ENCODE data around the gene JAG1. TPM values are rescaled to one million over a fixed set of nuclear protein-coding genes. Genes with fewer than 3 reads are reported as not detected.
"Not testable (repeated sequence)": the region's sequence is repeated elsewhere in the genome, so short reads cannot be mapped to it uniquely, and the experiment has no call there.

Gene JAG1
- total RNA-seq, 2 donors from 2014 or later, result 1.0 to 1.2 TPM

- Mint-ChIP-seq H3K9me3 (no peaks in the 10 kb centered on the region), H3K27ac (no peak overlapping the region), H3K27me3 (ENCODE audit: low read depth) (no peaks in the 10 kb centered on the region), H3K4me1 (ENCODE audit: low read depth) (peaks cover 19% of the 10 kb centered on the region), H3K4me3 (no peak overlapping the region), H3K36me3 (ENCODE audit: insufficient read depth in 2 of 2) (no peaks in the 10 kb centered on the region)
- DNase-seq (no peak), ATAC-seq (replicated peaks in 1 of 2) (no peak)
Observed at GRCh38 chr20:10594296-10594868, 79.4 kb downstream of the JAG1 start.

GRCh38 chr20:10591946-10592521 lies 81.8 kb downstream of the JAG1 start:
- ATAC-seq (replicated peaks in 1 of 2) (no peak), DNase-seq (no peak)
- peaks cover 7% of the 10 kb centered on the region for H3K4me1 Mint-ChIP-seq (ENCODE audit: low read depth)
- H3K9me3 Mint-ChIP-seq, result no peaks in the 10 kb centered on the region
- H3K4me3 Mint-ChIP-seq, result no peak overlapping the region
- no peaks in the 10 kb centered on the region for H3K27me3 Mint-ChIP-seq (ENCODE audit: low read depth)
- no peak overlapping the region for H3K27ac Mint-ChIP-seq
- H3K36me3 Mint-ChIP-seq (ENCODE audit: insufficient read depth in 2 of 2), result no peaks in the 10 kb centered on the region

GRCh38 chr20:10590950-10591671 lies 82.7 kb downstream of the JAG1 start:
- Mint-ChIP-seq H3K27me3 (ENCODE audit: low read depth) (no peaks in the 10 kb centered on the region), H3K4me3 (no peak overlapping the region), H3K9me3 (peaks cover 0 to 2% of the 10 kb centered on the region in 2 donors), H3K27ac (no peak overlapping the region), H3K4me1 (ENCODE audit: low read depth) (peaks cover 7% of the 10 kb centered on the region), H3K36me3 (ENCODE audit: insufficient read depth in 2 of 2) (peaks cover 0 to 3% of the 10 kb centered on the region in 2 donors)
- DNase-seq (no peak), ATAC-seq (replicated peaks in 1 of 2) (no peak)

GRCh38 chr20:10590446-10590845 lies 83.4 kb downstream of the JAG1 start:
- H3K27ac Mint-ChIP-seq; DNase-seq; ATAC-seq (replicated peaks in 1 of 2); H3K27me3 Mint-ChIP-seq (ENCODE audit: low read depth); H3K9me3 Mint-ChIP-seq; H3K36me3 Mint-ChIP-seq (ENCODE audit: insufficient read depth in 2 of 2); H3K4me3 Mint-ChIP-seq; H3K4me1 Mint-ChIP-seq (ENCODE audit: low read depth): not testable (repeated sequence)

Other genes starting within 250 kb of the JAG1 start
- 1 to 10 TPM; 7.7 to 9.0 TPM for gene MKKS, start 239.8 kb downstream of the JAG1 start, total RNA-seq
- 10 to 100 TPM in 1 of 2 donors, 1 to 10 TPM in 1; 7.3 to 10.9 TPM for gene SLX4IP, start 238.7 kb downstream of the JAG1 start, total RNA-seq

Data from activated T-cell treated with anti-CD3 and anti-CD28 coated beads, Interleukin-2, amount 50 U/mL, for 72 hours (primary cell).